Measurements from ENCODE around the gene ABTB1.

Gene ABTB1

DNA sequence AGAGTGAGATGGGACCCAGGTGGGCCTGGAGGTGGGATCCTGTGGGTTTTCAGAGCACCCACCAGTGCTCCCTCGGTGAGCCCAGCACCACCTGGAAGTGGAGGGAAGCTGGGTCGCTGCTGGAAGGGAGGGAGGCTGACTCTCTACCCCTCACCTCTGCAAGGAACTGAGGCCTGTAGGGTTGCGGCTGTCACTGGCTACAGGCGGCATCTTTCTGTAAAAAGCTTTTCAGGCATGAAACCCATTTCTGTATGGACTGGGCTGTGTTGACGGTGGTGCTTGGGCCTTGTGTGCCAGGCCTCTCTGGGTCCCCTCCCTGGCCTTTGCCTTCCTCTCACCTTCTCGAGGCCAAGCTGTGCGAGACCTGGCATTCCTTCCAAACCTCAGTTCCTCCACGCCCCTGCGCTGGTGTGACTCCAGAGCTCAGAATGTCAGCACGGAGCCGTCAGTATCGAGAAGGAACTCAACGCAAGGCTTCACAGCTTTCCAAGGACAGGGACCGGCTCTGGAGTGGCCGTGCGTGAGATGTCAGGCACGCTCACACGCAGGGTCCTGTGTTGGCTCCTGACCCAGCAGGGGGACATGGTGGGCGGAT is 16.6 kb downstream of the ABTB1 start:
- TF ChIP-seq POLR2A (IDR thresholded peaks at IDR 0.05; ENCODE audit: low read depth, low read length): 0 out of 2 replicates have a peak, but pooled peaks have one; percentile 43
- TF ChIP-seq TAF1 (IDR thresholded peaks at IDR 0.05; ENCODE audit: low read depth, low read length): no peak
- DNase-seq (ENCODE audit: insufficient read length, low spot score) (no peak), FAIRE-seq (no peak)

GRCh38 chr3:127690106-127690505 is 17.4 kb downstream of the ABTB1 start:
- DNase-seq (ENCODE audit: insufficient read length, low spot score) (no peak), FAIRE-seq (no peak)
- no peak for TF ChIP-seq PAX5 (IDR thresholded peaks at IDR 0.05; ENCODE audit: insufficient read depth, low read length, severe bottlenecking)
- TF ChIP-seq POLR2AphosphoS5 (IDR thresholded peaks at IDR 0.05; ENCODE audit: low read depth, low read length): no peak
- TF ChIP-seq POU2F2 (IDR thresholded peaks at IDR 0.05; ENCODE audit: low read depth, low read length): no peak
- TF ChIP-seq POLR2A (IDR thresholded peaks at IDR 0.05; ENCODE audit: low read depth, low read length): no peak
- TF ChIP-seq TAF1 (IDR thresholded peaks at IDR 0.05; ENCODE audit: low read depth, low read length): no peak
- no peak for TF ChIP-seq SPI1 (IDR thresholded peaks at IDR 0.05; ENCODE audit: low read depth, low read length)

DNA sequence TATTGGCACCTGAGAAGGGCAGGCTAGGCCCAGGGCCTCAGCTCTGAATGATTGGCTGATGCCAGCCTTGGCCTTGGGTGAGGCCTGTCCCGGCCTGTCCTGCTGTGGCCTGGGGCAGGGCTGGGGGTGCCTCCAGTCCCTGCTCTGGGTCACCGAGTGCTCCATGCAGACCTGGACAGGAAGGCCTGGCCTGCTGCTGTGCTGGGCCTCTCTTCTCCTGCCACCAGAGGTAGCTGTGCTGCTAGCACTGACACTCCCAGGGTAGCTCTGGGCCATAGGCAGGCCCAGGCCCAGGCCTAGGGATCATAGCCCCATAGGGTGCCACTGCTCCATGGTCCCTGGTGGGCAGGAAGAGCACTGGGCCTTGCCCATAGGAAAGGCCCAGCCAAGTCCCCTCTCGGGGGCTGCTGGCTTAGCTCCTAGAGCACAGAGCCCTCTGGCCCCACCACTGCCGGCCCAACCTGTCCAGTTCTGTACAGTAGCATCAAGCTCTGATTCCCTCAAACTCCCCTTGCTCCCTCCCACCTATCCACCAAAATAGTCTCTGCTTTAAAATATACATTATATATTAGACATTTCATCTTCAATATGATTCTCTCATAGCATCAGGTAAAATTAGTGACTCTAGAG is 18.2 kb downstream of the ABTB1 start:
- TF ChIP-seq POU2F2 (IDR thresholded peaks at IDR 0.05; ENCODE audit: low read depth, low read length) (no peak), POLR2AphosphoS5 (IDR thresholded peaks at IDR 0.05; ENCODE audit: low read depth, low read length) (no peak), POLR2A (IDR thresholded peaks at IDR 0.05; ENCODE audit: low read depth, low read length) (no peak), TAF1 (IDR thresholded peaks at IDR 0.05; ENCODE audit: low read depth, low read length) (no peak), SPI1 (IDR thresholded peaks at IDR 0.05; ENCODE audit: low read depth, low read length) (no peak), PAX5 (IDR thresholded peaks at IDR 0.05; ENCODE audit: insufficient read depth, low read length, severe bottlenecking) (no peak)
- peak; percentile 76 for FAIRE-seq
- no peak for DNase-seq (ENCODE audit: insufficient read length, low spot score)

DNA sequence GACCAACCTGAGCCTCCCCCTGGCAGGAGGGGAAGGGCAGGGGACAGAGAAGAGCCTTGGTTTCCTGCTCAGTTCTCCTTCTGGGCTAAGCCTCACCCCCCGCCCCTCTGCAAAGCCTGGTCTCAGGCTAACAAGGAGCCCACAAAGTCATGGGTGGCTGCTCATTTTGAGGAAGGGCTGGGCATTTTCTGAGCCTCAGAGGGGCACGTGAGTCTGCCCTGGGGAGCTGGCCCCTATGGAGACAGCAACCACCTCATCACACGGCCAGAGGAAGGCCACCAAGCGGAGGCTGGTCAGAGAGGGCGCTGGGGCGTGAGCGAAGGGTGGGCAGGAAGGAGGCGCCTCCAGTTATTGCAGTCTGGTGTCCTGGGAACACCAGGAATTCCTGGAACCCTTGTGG is 18.7 kb downstream of the ABTB1 start:
- no peak for DNase-seq (ENCODE audit: insufficient read length, low spot score)
- FAIRE-seq: no peak
- TF ChIP-seq POLR2AphosphoS5 (IDR thresholded peaks at IDR 0.05; ENCODE audit: low read depth, low read length): no peak

DNA sequence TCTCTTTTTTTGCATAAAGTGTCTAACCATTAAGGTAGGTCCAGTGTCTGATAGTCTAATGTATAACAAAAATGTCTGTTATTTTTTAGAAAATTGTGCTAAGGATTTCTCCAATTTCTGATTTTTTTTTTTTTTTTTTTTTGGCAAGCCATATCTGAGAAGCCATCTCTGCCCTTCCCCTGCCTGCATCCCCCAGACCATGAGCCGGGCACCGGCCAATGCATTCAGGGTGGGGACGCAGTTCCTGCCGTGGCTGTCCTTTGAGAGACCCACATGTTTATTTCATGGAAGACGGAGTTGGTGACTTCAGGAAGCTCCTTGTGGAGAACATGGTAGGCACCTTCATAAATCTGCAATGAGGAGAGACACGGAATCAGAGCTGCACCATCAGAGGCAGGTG is 19.2 kb downstream of the ABTB1 start:
- FAIRE-seq: no peak
- DNase-seq (ENCODE audit: insufficient read length, low spot score): no peak
- TF ChIP-seq POLR2A (IDR thresholded peaks at IDR 0.05; ENCODE audit: low read depth, low read length): no peak
- TF ChIP-seq POLR2AphosphoS5 (IDR thresholded peaks at IDR 0.05; ENCODE audit: low read depth, low read length): no peak

DNA sequence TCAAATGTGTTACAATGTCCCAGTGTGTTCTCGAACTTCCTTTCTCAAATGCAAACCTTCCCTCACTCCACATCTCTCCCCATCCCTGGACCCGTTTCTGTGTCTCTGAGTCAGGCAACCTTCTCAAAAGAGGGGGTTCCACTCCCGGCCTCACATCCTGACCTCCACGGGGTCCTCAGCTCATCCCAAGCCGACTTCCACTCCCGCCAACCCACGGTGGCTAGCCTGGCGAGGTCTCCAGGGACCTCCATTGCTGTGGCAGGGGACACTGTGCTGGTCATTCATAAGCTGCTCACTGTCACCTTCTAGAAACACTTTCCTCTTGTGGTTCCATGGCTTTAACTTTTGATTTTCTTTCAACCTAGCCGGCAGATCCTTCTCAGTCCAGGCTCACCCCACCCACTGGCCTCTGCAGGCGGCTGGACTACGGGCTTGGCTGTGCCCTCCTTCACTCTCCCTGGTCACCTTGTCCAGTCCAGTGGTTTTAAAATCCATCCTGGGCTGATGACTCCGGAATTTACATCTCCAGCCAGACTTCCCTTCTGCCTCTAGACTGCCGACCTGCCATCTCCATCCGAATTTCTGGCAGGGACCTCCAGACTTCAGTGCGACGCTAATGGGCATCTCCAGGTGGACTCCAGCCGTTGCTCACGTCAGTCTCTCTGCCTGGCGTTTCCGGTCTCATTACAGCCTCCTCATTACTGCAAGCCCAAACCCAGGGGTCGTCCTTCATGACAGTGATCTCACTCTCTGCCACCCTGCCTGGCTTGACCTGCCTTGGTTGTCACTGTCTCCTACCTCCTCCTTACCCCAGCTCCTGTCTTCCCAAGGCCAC is 20.0 kb downstream of the ABTB1 start:
- TF ChIP-seq POU2F2 (IDR thresholded peaks at IDR 0.05; ENCODE audit: low read depth, low read length) (no peak), PAX5 (IDR thresholded peaks at IDR 0.05; ENCODE audit: insufficient read depth, low read length, severe bottlenecking) (no peak), SPI1 (IDR thresholded peaks at IDR 0.05; ENCODE audit: low read depth, low read length) (no peak), POLR2A (IDR thresholded peaks at IDR 0.05; ENCODE audit: low read depth, low read length) (no peak), TAF1 (IDR thresholded peaks at IDR 0.05; ENCODE audit: low read depth, low read length) (no peak), POLR2AphosphoS5 (IDR thresholded peaks at IDR 0.05; ENCODE audit: low read depth, low read length) (no peak)
- FAIRE-seq (no peak), DNase-seq (ENCODE audit: insufficient read length, low spot score) (no peak)

GRCh38 chr3:127693336-127693843 is 20.6 kb downstream of the ABTB1 start:
- FAIRE-seq: no peak
- no peak for TF ChIP-seq POU2F2 (IDR thresholded peaks at IDR 0.05; ENCODE audit: low read depth, low read length)
- no peak for TF ChIP-seq POLR2A (IDR thresholded peaks at IDR 0.05; ENCODE audit: low read depth, low read length)
- TF ChIP-seq PAX5 (IDR thresholded peaks at IDR 0.05; ENCODE audit: insufficient read depth, low read length, severe bottlenecking): no peak
- TF ChIP-seq SPI1 (IDR thresholded peaks at IDR 0.05; ENCODE audit: low read depth, low read length): no peak
- TF ChIP-seq TAF1 (IDR thresholded peaks at IDR 0.05; ENCODE audit: low read depth, low read length): no peak
- TF ChIP-seq POLR2AphosphoS5 (IDR thresholded peaks at IDR 0.05; ENCODE audit: low read depth, low read length): no peak
- DNase-seq (ENCODE audit: insufficient read length, low spot score): no peak

DNA sequence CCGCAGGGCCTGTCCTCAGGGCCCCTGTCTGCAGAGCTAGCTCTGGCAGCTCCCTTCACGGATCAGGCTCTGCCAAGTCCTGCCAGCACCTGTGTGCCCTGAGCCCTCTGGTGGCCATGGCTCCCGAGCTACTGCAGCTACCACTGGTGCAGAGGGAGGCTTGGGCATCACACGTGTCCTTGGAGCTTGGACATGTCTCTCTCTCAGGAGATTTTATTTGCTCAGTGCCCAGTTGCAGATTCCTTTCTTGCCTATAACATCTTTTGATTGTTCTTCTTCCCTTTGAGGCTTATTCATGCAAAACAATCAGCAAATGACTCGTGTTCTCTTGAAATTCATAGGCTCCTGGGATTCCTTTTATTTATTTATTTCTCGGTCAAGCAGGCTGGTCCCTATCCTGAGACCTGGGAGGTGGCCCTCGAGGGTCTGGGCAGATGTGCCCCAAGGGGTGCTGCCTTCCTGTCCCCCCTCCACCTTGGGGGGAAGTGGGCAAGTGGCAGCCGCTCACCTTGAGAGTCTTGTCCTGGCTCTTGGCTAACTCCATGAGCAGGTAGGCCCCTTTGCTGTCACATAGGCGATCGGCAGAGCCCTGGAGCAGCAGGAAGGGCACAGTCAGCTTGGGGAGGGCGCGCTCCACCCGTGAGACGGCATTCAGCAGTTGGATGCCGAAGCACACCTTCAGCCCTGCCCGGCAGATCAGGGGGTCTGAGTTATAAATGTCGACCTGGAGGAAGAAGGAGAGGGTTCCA is 21.9 kb downstream of the ABTB1 start:
- FAIRE-seq: no peak
- TF ChIP-seq TAF1 (IDR thresholded peaks at IDR 0.05; ENCODE audit: low read depth, low read length): no peak
- no peak for TF ChIP-seq PAX5 (IDR thresholded peaks at IDR 0.05; ENCODE audit: insufficient read depth, low read length, severe bottlenecking)
- no peak for TF ChIP-seq SPI1 (IDR thresholded peaks at IDR 0.05; ENCODE audit: low read depth, low read length)
- no peak for TF ChIP-seq POLR2A (IDR thresholded peaks at IDR 0.05; ENCODE audit: low read depth, low read length)
- no peak for TF ChIP-seq POU2F2 (IDR thresholded peaks at IDR 0.05; ENCODE audit: low read depth, low read length)
- TF ChIP-seq POLR2AphosphoS5 (IDR thresholded peaks at IDR 0.05; ENCODE audit: low read depth, low read length): no peak

DNA sequence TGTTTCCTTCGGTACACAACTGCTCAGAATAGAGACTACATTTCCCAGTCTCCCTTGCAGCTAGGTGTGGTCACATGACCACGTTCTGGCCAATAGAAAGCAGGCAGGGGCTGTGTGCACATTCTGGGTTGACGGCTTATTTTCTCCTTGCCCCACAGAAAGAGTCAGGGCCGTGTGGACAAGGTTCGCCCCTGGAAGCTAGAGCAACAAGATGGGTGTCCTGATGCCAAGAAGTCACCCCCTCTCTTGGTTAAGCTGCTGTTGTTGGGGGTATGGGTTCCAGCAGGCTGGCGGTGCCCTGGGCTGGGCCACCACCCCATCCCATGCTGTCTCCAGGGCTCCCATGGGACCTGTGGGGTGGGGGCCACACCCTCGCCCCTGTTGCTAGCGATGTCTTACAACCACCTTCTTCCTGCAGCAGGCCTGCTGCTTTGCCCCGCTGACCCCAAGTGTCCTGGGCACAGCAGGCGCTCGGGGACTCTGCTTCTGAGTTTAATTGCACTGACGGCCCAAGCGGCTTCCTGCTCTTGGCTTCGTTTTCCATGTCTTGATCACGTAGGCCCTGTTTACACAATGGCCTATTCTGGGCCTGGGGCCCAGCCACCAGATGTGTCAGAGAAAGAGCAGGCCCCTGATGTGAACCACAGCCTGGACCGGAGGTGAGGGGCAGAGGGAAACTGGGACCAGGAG is 24.9 kb downstream of the ABTB1 start:
- peak; percentile 58 for DNase-seq (ENCODE audit: insufficient read length, low spot score)
- TF ChIP-seq POLR2A (IDR thresholded peaks at IDR 0.05; ENCODE audit: low read depth, low read length): 0 out of 2 replicates have a peak, but pooled peaks have one; percentile 17
- no peak for TF ChIP-seq TAF1 (IDR thresholded peaks at IDR 0.05; ENCODE audit: low read depth, low read length)
- FAIRE-seq: peak; percentile 97

More for the DNA sequence above, 21.9 kb downstream of the ABTB1 start:
- no peak for DNase-seq (ENCODE audit: insufficient read length, low spot score)

Data from GM12891 (cell line).